ENCODE measurements around the gene SUPT4H1. TPM values are rescaled to one million over a fixed set of nuclear protein-coding genes. Genes with fewer than 3 reads are reported as not detected.

Gene SUPT4H1
- total RNA-seq, 1 experiment from 2014 or later, result 109 TPM

GRCh38 chr17:58351182-58351581 is 819 bp downstream of the SUPT4H1 start:
- WGBS (ENCODE audit: extremely low coverage, insufficient read length, low lambda C conversion rate), result no CpG with 5 or more reads among the region's 4 CpGs
- no peak overlapping the region for H4K8ac ChIP-seq (replicated peaks; ENCODE audit: insufficient read length, low read depth, low read length)
- no peaks in the 10 kb centered on the region for H3K9me3 ChIP-seq (ENCODE audit: control insufficient read depth, low read depth, low read length)
- H2AFZ ChIP-seq (ENCODE audit: low read length), result no peak overlapping the region
- H3K27ac ChIP-seq (ENCODE audit: insufficient read length, low read depth, low read length), result no peak overlapping the region
- peaks cover 2% of the 10 kb centered on the region for H3K79me1 ChIP-seq (ENCODE audit: insufficient read depth, low read depth, low read length, poor library complexity, severe bottlenecking)
- H3K9ac ChIP-seq (ENCODE audit: extremely low read depth, insufficient read length, low read length), result peak overlapping the region; percentile 96
- peaks cover 12 to 15% of the 10 kb centered on the region in 2 experiments for H3K4me1 Mint-ChIP-seq
- H3K14ac ChIP-seq (ENCODE audit: insufficient read depth, low read length), result no peak overlapping the region
- peak overlapping the region; percentile 99 for H3K4me2 ChIP-seq (ENCODE audit: insufficient read depth, insufficient read length, low read length)
- H3K23ac ChIP-seq (ENCODE audit: insufficient read length, low read depth, low read length), result no peak overlapping the region
- no peak overlapping the region for H4K5ac ChIP-seq (ENCODE audit: insufficient read length, low read depth, low read length)
- no peak overlapping the region for H4K91ac ChIP-seq (ENCODE audit: insufficient read length, low read depth, low read length)
- H3K79me2 ChIP-seq (ENCODE audit: insufficient read depth, low read length), result peaks cover 5% of the 10 kb centered on the region; the same call in 1 of the 2 replicates
- no peak overlapping the region for H3K18ac ChIP-seq (ENCODE audit: insufficient read length, low read depth, low read length)
- H3K27me3 ChIP-seq (ENCODE audit: insufficient read depth, low read length), result no peaks in the 10 kb centered on the region
- no peak overlapping the region for H2BK120ac ChIP-seq (ENCODE audit: low read depth, low read length, poor library complexity, severe bottlenecking)
- H3T11ph ChIP-seq (ENCODE audit: low read length), result no peak overlapping the region
- no peak for TF ChIP-seq CTCF (conservative IDR thresholded peaks at IDR 0.05)
- H3K4me3 Mint-ChIP-seq, result peak overlapping the region; percentile 100
- no peak overlapping the region for H2BK5ac ChIP-seq (ENCODE audit: insufficient read length, low read length)
- no peak overlapping the region for H2AK5ac ChIP-seq (ENCODE audit: insufficient read length, low read length)
- no peak overlapping the region for H3K4ac ChIP-seq (ENCODE audit: low read depth, low read length)
- H3K27ac Mint-ChIP-seq, result no peak overlapping the region
- H3K4me1 ChIP-seq (ENCODE audit: insufficient read depth, low read length), result no peaks in the 10 kb centered on the region
- DNase-seq, result no peak
- H3K56ac ChIP-seq (ENCODE audit: insufficient read length, low read depth, low read length), result no peak overlapping the region
- H3K36me3 Mint-ChIP-seq (ENCODE audit: insufficient read depth in 1 of 3, low read depth in 3 of 3), result peaks cover 28 to 48% (median 46%) of the 10 kb centered on the region in 3 experiments
- no peak overlapping the region for H2BK15ac ChIP-seq (ENCODE audit: low read depth, low read length)
- H2BK12ac ChIP-seq (ENCODE audit: insufficient read length, low read depth, low read length), result no peak overlapping the region
- H3K23me2 ChIP-seq (ENCODE audit: insufficient read length, low read depth, low read length, poor library complexity, severe bottlenecking), result peaks cover 10% of the 10 kb centered on the region
- no peak overlapping the region for H2BK20ac ChIP-seq (ENCODE audit: low read depth, low read length, poor library complexity, severe bottlenecking)
- H3K27me3 Mint-ChIP-seq (ENCODE audit: low read depth), result peaks cover 5% of the 10 kb centered on the region; the same call in 1 of the 2 replicates
- H3K9me3 Mint-ChIP-seq, result no peaks in the 10 kb centered on the region
- no peaks in the 10 kb centered on the region for H4K20me1 ChIP-seq (ENCODE audit: control insufficient read depth, insufficient read depth, insufficient read length)

Data from H9 (cell line).